Astrocyte of the cerebellum (primary cell): ENCODE data around the gene DBI.
"Not testable (repeated sequence)": the region's sequence is repeated elsewhere in the genome, so short reads cannot be mapped to it uniquely, and the experiment has no call there.

Source experiments
- DNase-seq: peaks from one replicate; pipeline ENCODE4 v3.0.0-alpha.2; 2011; ENCODE audit warnings: low read depth
- H3K4me3 ChIP-seq: 2 replicates; pipeline ENCODE4 v1.5.1; 2011; ENCODE audit warnings: mild to moderate bottlenecking, low read depth, low read length, moderate library complexity
- CTCF ChIP-seq: IDR thresholded peaks from 2 replicates; pipeline ENCODE4 v1.5.1; 2012; ENCODE audit warnings: low read length, low read depth, moderate library complexity, mild to moderate bottlenecking; ENCODE audit errors: missing control alignments
- in situ Hi-C: cut with HindIII; loops from 2 replicates; pipeline ENCODE4 v1.10.0; 2017; ENCODE audit warnings: low sequenced_read_pairs

Gene DBI

GRCh38 chr2:119402645-119403560, 36.1 kb downstream of the DBI start:
- in situ Hi-C loops = no loop called here
- no peak overlapping the region for H3K4me3 ChIP-seq
- no peak for TF ChIP-seq CTCF
- DNase-seq = no peak

GRCh38 chr2:119403618-119404017, 36.8 kb downstream of the DBI start:
- DNase-seq, H3K4me3 ChIP-seq, in situ Hi-C loops: not testable (repeated sequence)

- no peak overlapping the region for H3K4me3 ChIP-seq
- in situ Hi-C loops = no loop called here
- TF ChIP-seq CTCF = no peak
- no peak for DNase-seq
These were observed 38.4 kb downstream of the DBI start for GRCh38 chr2:119405151-119405550.

- TF ChIP-seq CTCF = peak; percentile 76
- DNase-seq = peak; percentile 45
- H3K4me3 ChIP-seq = no peak overlapping the region
- in situ Hi-C loops = no loop called here
These were observed 40.8 kb downstream of the DBI start for GRCh38 chr2:119407430-119408220.

GRCh38 chr2:119408221-119408619, 41.4 kb downstream of the DBI start:
- in situ Hi-C loops = no loop called here
- TF ChIP-seq CTCF = no peak
- H3K4me3 ChIP-seq = no peak overlapping the region
- DNase-seq = no peak

- no peak for TF ChIP-seq CTCF
- DNase-seq = no peak
- in situ Hi-C loops = no loop called here
These were observed 42.7 kb downstream of the DBI start for GRCh38 chr2:119409506-119409905.

GRCh38 chr2:119414894-119415293, 48.1 kb downstream of the DBI start:
- TF ChIP-seq CTCF = no peak
- in situ Hi-C loops = no loop called here
- no peak for DNase-seq
- no peak overlapping the region for H3K4me3 ChIP-seq

More at GRCh38 chr2:119409506-119409905, 42.7 kb downstream of the DBI start:
- no peak overlapping the region for H3K4me3 ChIP-seq
